CD8-positive, alpha-beta memory T cell (primary cell): ENCODE results near the gene TLR4. TPM values are rescaled to one million over a fixed set of nuclear protein-coding genes. Genes with fewer than 3 reads are reported as not detected.

ENCODE experiments used
- CTCF ChIA-PET: fragments of 350-600 bp; sonication (Branson Sonifier 250); formaldehyde crosslinking; loops from one replicate; lab custom pipeline; 2021; ENCODE audit warnings: antibody characterized with exemption; lab: Charles Lee
- POLR2A ChIA-PET: fragments of 350-600 bp; sonication (Branson Sonifier 250); formaldehyde crosslinking; loops from one replicate; lab custom pipeline; 2021; ENCODE audit warnings: antibody characterized with exemption; lab: Charles Lee
- DNase-seq, 5 donors: peaks; one replicate each; pipeline versions ENCODE4 v3.0.0 to v3.0.0-alpha.2; 2020 to 2022; ENCODE audit warnings: mixed read lengths in 1 of 5
- H3K27ac ChIP-seq: one replicate; pipeline ENCODE4 v1.7.0; 2013; ENCODE audit warnings: low read depth, mild to moderate bottlenecking, low read length, moderate library complexity
- H3K27me3 ChIP-seq: 2 replicates; pipeline ENCODE4 v1.7.0; 2013; ENCODE audit warnings: low read length, mild to moderate bottlenecking; ENCODE audit not compliant: insufficient read depth, poor library complexity, severe bottlenecking
- H3K36me3 ChIP-seq: 2 replicates; pipeline ENCODE4 v1.7.0; 2013; ENCODE audit warnings: mild to moderate bottlenecking, low read length, moderate library complexity; ENCODE audit not compliant: insufficient read depth
- H3K4me1 ChIP-seq: 2 replicates; pipeline ENCODE4 v1.7.0; 2013; ENCODE audit warnings: mild to moderate bottlenecking, low read length, moderate library complexity; ENCODE audit not compliant: insufficient read depth
- H3K4me3 ChIP-seq: 2 replicates; pipeline ENCODE4 v1.7.0; 2013; ENCODE audit warnings: mild to moderate bottlenecking, low read length
- H3K9me3 ChIP-seq: 2 replicates; pipeline ENCODE4 v1.7.0; 2013; ENCODE audit warnings: mild to moderate bottlenecking, low read length
- H3K27ac Mint-ChIP-seq, 8 donors: one replicate each; pipeline ENCODE4 v1.8.0; 2020 to 2021; ENCODE audit warnings: mixed read lengths in 8 of 8, mild to moderate bottlenecking in 6 of 8, inconsistent platforms in 3 of 8, moderate library complexity in 3 of 8
- H3K27me3 Mint-ChIP-seq, 2 donors: one replicate each; pipeline ENCODE4 v1.8.0; 2020 to 2021; ENCODE audit warnings: mixed read lengths in 2 of 2, mild to moderate bottlenecking in 1 of 2, moderate library complexity in 1 of 2
- H3K36me3 Mint-ChIP-seq, 3 donors: one replicate each; pipeline ENCODE4 v1.8.0; 2020 to 2021; ENCODE audit warnings: mixed read lengths in 3 of 3, inconsistent platforms in 1 of 3, mild to moderate bottlenecking in 1 of 3
- H3K4me1 Mint-ChIP-seq, 3 donors: one replicate each; pipeline ENCODE4 v1.8.0; 2020 to 2021; ENCODE audit warnings: mixed read lengths in 3 of 3, inconsistent platforms in 1 of 3, mild to moderate bottlenecking in 1 of 3
- H3K4me3 Mint-ChIP-seq, 7 donors: one replicate each; pipeline ENCODE4 v1.8.0; 2020 to 2021; ENCODE audit warnings: mixed read lengths in 7 of 7, mild to moderate bottlenecking in 6 of 7, moderate library complexity in 4 of 7, inconsistent platforms in 2 of 7
- H3K9me3 Mint-ChIP-seq, 5 donors: one replicate each; pipeline ENCODE4 v1.8.0; 2020 to 2022; ENCODE audit warnings: mixed read lengths in 5 of 5, mild to moderate bottlenecking in 3 of 5, moderate library complexity in 2 of 5, inconsistent platforms in 1 of 5
- polyA plus RNA-seq: library from polyadenylated mRNA; unstranded; fragments of 300-500 nt; fragmentation: Illumina TruSeq; gene quantifications from one replicate; pipeline ENCODE4 v1.2.3, GENCODE V29; 2021
- total RNA-seq, 2 experiments: library from RNA; stranded (reverse); gene quantifications; one replicate each; pipeline ENCODE4 v1.2.3, GENCODE V29; 2021

Gene TLR4
- total and polyA plus RNA-seq, 3 experiments from 2014 or later, result 0.48 to 0.51 TPM; not detected in 1

DNA sequence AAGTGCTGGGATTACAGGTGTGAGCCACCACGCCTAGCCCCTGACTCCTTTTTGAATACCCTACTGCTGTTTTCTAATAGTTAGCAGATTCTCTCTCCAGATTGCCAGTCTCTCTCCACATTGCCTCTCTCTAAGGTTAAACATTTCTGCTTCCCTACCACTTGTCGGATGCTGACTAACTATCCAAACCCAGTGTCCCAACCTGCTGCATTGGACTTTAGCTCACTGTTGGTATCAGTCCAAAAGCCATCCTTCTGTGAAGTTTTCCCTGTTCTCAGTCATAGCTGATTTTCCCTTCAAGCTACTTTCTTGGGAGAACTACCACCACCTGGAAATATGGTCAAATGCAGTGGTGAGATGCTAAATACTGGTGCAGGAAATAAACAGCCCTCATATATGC, 48.7 kb downstream of the TLR4 start:
- Mint-ChIP-seq H3K9me3 (no peaks in the 10 kb centered on the region), H3K27me3 (peaks cover 4 to 11% of the 10 kb centered on the region in 2 donors), H3K27ac (no peak overlapping the region), H3K36me3 (no peaks in the 10 kb centered on the region), H3K4me1 (no peaks in the 10 kb centered on the region), H3K4me3 (no peak overlapping the region)
- Histone ChIP-seq H3K27me3 (no peaks in the 10 kb centered on the region), H3K4me1 (no peaks in the 10 kb centered on the region), H3K4me3 (no peak overlapping the region), H3K27ac (no peak overlapping the region), H3K9me3 (no peaks in the 10 kb centered on the region), H3K36me3 (no peaks in the 10 kb centered on the region)
- ChIA-PET POLR2A (no interaction called here), CTCF (no interaction called here)
- DNase-seq, result no peak

DNA sequence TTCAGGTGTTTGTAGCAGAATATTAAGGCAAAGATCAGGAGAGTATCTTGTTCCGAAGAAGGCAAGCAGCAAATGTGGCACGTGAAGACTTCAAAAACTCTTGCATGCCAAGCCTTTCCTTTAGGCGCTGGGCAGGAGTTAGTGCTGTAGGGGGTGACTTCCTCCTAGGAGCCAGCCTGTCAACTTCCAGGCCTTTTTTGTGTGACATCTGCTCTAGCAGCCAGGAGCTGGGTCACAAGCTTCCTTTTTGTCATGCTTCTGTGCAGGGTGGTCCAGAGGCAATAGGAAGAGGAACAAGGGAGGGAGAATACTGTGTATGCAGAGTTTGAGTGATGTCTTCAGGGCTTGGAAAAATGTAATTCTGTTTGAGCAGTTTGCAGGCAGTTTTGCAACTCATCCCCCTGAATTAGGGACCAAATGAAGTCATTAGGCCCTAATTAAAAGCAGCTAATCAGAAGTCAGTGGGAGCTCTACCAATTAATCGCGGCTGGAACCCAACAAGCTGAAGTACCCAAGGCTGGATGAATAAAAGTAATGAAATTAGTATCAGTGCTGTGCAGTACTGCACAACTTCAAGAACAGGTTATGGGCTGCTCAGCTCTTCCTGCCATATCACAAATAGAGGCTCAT, 53.5 kb downstream of the TLR4 start:
- no peaks in the 10 kb centered on the region for H3K36me3 ChIP-seq
- H3K9me3 ChIP-seq, result no peaks in the 10 kb centered on the region
- Mint-ChIP-seq H3K27me3 (peaks cover 0 to 1% of the 10 kb centered on the region in 2 donors), H3K36me3 (no peaks in the 10 kb centered on the region), H3K27ac (no peak overlapping the region), H3K4me1 (no peaks in the 10 kb centered on the region), H3K9me3 (no peaks in the 10 kb centered on the region), H3K4me3 (no peak overlapping the region)
- no peaks in the 10 kb centered on the region for H3K27me3 ChIP-seq
- H3K27ac ChIP-seq, result no peak overlapping the region
- ChIA-PET CTCF (no interaction called here), POLR2A (no interaction called here)
- no peak overlapping the region for H3K4me3 ChIP-seq
- DNase-seq, result no peak
- no peaks in the 10 kb centered on the region for H3K4me1 ChIP-seq

DNA sequence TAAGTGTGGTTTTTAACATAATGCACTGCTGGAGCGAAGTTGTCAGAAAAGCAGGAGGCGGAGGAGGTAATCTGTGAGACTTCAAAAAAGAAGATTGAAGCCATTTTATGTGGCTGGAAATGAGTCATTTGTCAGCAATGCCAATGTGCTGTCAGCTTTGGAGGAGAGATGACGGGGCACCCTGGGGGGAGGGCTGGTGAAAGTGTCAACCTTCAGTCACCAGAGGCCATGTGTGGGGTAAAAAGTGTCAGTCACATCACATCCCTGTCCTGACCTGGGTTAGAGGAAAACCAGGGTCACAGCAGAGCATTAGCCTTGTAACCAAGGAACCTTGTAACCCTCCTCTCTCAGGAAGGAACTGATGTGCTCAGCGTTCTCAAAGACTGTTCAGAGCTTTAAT, 59.1 kb downstream of the TLR4 start:
- Histone ChIP-seq H3K4me3 (no peak overlapping the region), H3K4me1 (no peaks in the 10 kb centered on the region), H3K36me3 (no peaks in the 10 kb centered on the region), H3K27ac (no peak overlapping the region), H3K9me3 (no peaks in the 10 kb centered on the region), H3K27me3 (no peaks in the 10 kb centered on the region)
- no peaks in the 10 kb centered on the region for H3K9me3 Mint-ChIP-seq
- ChIA-PET CTCF (no interaction called here), POLR2A (no interaction called here)
- H3K27ac Mint-ChIP-seq, result no peak overlapping the region
- H3K4me1 Mint-ChIP-seq, result no peaks in the 10 kb centered on the region
- no peaks in the 10 kb centered on the region for H3K27me3 Mint-ChIP-seq
- no peaks in the 10 kb centered on the region for H3K36me3 Mint-ChIP-seq
- DNase-seq, result no peak
- no peak overlapping the region for H3K4me3 Mint-ChIP-seq

DNA sequence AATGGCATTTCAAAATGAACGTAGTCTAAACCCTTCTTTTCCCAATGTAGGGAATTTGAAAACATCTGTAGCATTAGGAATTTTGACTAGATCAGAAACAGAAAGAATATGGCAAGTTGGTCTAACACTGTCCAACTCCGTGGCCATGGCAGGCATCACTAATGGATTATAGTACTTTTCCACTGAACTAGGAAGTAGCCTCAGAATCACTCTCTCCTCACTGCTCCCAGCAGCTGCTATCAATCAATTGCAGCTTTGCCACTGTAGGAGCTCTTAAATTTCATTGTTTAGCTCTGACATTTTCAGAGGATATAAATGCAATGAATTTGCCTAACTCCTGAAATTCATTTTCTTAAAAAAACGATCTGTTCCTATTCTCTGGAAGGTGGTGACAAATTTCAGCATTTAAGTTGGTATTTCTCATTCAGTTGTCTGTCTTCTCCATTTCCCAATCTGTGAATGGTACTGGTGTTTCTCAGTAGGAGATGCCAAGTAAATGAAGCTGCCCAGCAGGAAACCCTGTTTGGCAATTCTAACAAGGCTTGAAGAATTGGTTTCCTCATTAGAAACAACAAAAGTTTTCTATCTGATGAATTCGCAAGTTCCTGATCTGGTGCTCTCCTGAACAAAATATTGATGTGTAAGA, 64.7 kb downstream of the TLR4 start:
- Mint-ChIP-seq H3K36me3 (no peaks in the 10 kb centered on the region), H3K4me1 (no peaks in the 10 kb centered on the region), H3K27me3 (peaks cover 4 to 35% of the 10 kb centered on the region in 2 donors), H3K9me3 (no peaks in the 10 kb centered on the region), H3K4me3 (no peak overlapping the region), H3K27ac (no peak overlapping the region)
- H3K4me1 ChIP-seq, result no peaks in the 10 kb centered on the region
- H3K27me3 ChIP-seq, result no peaks in the 10 kb centered on the region
- ChIA-PET CTCF (no interaction called here), POLR2A (no interaction called here)
- no peaks in the 10 kb centered on the region for H3K36me3 ChIP-seq
- no peak overlapping the region for H3K27ac ChIP-seq
- H3K9me3 ChIP-seq, result no peaks in the 10 kb centered on the region
- no peak for DNase-seq
- H3K4me3 ChIP-seq, result no peak overlapping the region

DNA sequence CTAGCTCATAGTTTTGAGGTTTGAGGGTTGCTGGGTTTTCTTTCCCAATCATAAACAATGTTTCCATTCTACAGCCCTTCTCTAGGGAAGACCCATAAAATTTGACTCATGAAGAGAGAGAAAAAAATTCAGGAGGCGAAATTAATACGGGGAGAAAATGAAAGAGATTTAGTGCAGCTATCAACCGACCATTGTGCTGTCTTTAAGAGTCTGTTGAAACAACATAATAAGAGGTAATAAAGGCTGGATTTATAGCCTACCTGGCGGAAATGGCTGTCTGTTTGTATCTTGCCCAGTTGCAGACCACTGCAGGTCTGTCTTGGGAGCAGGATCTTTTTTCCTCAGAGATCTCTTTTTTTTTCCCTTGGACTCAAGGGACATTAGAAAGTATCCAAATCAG, 66.9 kb downstream of the TLR4 start:
- Mint-ChIP-seq H3K27me3 (peaks cover 4 to 38% of the 10 kb centered on the region in 2 donors), H3K4me1 (no peaks in the 10 kb centered on the region), H3K36me3 (no peaks in the 10 kb centered on the region), H3K4me3 (no peak overlapping the region), H3K27ac (no peak overlapping the region), H3K9me3 (no peaks in the 10 kb centered on the region)
- DNase-seq, result no peak
- Histone ChIP-seq H3K4me3 (no peak overlapping the region), H3K9me3 (no peaks in the 10 kb centered on the region), H3K36me3 (no peaks in the 10 kb centered on the region), H3K27me3 (no peaks in the 10 kb centered on the region), H3K4me1 (no peaks in the 10 kb centered on the region), H3K27ac (no peak overlapping the region)
- ChIA-PET POLR2A (no interaction called here), CTCF (no interaction called here)

DNA sequence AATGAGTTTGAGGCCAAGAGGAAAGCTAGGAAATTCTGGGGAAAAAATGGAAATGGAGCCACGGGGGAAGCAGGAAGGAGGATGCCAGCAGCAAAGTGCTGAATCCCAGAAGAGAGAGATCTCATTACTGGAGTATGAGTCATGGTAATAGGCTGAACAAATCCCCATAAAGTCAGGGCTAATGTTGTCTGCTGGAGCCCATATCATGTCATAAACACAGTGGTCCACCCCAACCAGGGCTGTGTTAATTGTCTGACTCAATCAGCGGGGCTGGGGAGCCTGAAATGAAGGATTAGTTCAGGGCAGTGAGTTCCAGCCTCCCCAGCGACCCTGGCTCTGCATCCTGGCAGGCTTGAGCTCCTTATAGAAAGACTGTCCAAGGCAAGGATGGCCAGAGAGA, 68.8 kb downstream of the TLR4 start:
- no peak for DNase-seq
- Histone ChIP-seq H3K27me3 (no peaks in the 10 kb centered on the region), H3K9me3 (no peaks in the 10 kb centered on the region), H3K4me3 (no peak overlapping the region), H3K36me3 (no peaks in the 10 kb centered on the region), H3K4me1 (no peaks in the 10 kb centered on the region), H3K27ac (no peak overlapping the region)
- Mint-ChIP-seq H3K27me3 (peaks cover 4 to 38% of the 10 kb centered on the region in 2 donors), H3K9me3 (no peaks in the 10 kb centered on the region), H3K4me3 (no peak overlapping the region), H3K27ac (no peak overlapping the region), H3K4me1 (no peaks in the 10 kb centered on the region), H3K36me3 (no peaks in the 10 kb centered on the region)
- POLR2A ChIA-PET, result no interaction called here
- CTCF ChIA-PET, result no interaction called here
